NCI-H2029 treated with DMSO at 0.1 percent for 48 hours (cell line): ENCODE measurements around the gene AQP2.

Experiments used
- DNase-seq: peaks from one replicate; lab custom pipeline; 2025; lab: John Stamatoyannopoulos, UW

Gene AQP2

DNA sequence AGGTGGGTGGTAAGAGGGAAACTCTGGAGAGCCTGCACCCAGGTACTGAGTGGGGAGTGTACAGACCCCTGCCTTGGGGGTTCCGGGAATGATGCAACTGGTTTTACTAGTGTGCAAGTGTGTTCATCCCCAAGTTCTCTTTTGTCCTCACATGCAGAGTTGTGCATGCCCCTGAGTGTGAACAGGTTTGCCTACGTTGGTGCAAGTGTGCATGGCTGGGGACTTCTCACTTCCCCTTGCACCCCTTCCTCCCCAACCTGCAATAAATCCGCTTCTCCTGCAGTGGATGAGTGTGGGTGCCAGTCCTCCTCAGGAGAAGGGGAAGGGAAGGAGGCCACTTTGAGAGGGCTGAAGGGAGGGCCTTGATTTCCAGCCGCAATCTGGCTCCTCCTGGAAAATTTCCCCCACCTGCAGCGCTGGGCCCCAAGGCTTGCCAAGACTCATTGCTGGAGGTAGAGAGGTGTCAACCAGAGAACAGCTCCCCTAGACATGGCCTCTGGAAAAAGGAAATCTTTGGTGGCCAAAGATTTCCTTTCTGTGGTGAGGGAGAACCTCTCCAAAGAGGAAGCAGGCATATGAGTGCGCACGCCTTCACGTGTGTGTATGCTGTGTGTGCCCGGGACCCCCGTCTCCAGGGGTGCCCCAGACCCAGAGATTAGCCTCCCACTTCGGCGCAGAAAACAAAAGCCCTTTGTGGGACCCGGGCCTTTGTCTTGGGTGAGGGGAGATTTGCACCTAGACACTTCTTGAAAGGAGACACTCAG, 5.5 kb downstream of the AQP2 start:
- DNase-seq, result no peak

DNA sequence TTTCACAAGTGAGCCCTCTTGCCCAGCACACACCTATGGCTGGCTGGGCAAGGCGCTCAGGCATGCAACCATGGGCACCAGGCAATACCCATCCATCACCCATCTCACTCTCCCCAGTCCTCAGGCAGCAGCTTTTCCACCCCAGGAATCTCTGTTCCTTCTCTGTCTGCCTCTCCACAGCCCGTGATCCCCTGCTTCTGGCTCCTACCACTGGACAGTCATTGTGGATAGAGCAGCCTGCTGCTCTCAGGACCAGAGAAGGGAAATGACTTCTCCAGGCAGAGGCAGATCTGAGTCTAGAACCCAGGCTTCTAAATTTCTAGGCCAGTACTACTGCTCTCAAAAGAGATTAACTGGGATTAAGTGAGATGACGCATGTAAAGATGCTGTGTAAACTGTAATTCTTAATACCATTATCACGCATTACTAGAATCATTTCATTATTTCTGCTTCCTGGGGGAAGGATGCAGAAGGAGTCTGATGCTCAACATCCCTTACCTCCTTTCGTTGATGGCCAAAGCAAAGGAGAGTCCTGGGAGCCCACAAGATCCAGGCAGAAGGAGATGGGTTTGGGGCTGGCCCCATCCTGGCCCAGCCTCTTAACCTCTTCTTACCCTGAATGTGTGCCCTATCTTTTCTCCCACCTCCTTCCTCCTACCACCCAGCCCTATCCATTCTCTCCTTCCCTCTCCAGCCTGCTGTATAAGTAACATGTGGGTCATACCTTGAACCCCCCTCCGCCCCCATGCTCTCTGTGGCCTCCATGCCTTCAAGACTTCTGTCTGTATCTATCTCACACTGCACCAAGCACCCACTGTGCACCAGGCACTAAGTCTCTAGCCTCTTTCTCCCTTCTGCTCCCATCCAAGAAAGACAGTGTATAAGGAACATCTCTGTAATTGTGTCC, 6.4 kb downstream of the AQP2 start:
- DNase-seq, result no peak

DNA sequence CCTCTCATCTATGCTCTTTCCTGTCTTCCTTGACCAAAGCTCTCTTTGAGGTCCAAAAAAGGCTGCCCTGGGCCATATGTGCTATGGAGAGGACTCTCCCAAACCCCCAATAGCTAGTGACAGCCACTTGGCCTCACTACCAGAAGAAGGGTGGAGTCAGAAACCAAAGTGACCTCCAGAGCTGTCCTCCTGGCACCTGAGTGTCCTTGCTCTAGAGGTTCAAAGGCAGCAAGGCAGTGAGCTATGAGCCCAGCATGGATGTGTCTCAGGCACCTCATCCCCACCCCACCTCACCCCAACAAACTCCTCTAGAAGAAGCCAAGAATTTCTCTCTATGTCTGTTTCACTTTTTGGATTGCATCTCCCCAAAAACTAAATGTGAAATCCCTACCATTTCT, 7.0 kb downstream of the AQP2 start:
- no peak for DNase-seq

DNA sequence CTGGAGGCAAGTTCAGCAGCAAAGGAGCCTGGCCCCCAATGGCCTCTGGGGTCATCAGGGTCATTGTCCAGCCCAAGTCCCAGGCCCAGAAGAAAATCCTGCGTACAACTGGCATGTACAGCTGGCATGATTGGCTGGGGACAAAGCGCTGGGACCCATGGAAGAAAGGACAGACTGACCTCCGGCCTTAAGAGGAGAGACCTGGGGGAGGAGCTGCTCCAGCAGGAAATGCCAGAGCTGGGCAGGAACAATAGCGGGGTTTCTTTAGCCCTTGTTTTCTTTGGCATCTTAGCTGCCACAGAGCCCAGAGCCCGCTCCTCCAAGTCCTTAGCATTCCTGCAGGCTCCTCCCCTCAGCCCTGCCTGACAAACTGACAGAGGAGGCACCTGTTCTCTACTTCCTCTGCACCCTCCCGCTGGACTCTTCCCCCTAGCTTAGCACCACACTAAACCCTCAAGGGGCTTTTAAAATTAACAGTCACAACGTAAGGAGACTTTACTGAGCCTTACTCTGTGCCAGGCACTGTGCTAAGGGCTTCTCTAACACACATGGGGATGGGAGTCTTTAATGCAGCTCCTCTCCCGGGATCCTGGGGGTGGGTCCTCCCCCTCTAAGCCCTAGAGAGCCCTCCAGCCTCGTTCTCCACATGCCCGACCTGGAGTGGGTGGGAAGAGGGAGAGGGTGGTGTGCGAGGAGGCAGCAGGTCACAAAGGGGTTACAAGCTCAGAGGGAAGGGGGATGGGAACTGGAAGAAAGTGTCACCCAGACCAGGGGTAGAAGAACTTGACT, 9.3 kb downstream of the AQP2 start:
- no peak for DNase-seq

DNA sequence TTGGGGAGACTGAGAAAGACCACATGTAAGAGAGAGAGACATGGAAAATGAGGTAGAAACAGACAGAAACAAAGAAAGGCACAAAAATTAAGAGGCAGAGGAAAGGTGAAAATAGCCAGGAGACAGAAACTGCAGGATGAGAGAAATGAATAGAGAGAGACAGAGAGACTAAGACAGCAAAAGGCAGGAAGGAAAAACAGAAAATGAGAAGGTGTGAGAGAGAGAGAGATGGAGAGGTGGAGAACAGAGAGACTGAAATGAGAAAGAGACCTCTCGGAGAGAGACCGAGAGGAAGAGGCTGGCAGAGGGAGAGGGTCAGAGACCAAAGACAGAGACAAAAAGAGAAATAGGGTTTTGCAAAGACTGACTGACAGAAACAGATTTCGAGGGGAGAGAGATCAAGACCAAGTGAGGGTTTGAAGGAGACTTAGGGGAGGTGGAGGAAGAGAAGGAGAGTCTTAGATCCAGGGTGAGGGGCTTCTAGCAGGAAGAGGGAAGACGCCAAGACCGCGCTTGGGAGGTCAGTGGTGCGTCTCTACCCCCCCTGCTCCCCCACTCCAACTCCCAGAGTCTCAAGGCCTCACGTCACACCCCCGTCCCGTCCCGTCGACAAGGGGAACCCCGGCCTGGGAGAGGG, 10.1 kb downstream of the AQP2 start:
- DNase-seq, result no peak

DNA sequence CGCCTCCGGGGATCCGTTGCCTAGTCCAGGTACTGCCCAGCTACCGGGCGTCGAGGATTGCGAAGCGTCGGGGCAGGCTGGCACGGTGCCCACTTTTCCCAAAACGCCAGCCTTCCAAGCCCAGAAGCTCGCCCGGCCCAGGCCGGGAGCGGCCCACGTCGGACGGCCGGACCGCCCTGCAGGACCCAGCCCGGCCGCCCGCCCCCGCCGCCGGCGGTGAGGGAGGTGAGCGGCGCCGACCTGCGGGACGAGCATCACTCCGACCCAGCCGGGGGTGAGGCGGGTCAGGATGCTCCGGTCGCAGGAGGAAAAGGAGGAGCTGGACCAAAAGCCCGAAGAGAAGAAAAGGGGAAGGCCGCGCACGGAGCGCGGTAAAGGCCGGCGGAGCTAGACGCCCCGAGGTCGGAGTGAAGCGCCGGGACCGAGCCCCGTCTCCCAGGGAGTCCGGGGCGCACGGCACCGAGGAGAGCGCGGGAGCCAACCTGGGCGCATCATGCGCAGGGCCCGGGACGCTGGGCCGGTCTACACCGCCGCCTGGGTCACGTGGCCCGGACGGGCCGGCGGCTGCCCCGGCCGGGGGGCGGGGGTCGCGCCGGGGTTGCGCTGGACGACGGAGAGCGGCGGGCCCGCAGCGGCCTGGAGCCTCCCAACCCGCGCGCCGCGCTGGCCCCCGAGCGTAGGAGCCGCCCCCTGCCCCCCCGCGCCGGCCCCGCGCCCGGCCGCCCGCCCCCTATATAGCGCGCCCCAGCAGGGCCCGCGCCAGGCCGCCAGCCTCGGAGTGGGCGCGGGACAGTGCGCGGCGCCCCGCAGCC, 10.8 kb downstream of the AQP2 start, which contains the start of gene AQP5:
AQP5 (plus strand) TSS at position 762 of the 812 bp plus-strand sequence. CDS start 146 bp downstream, outside the sequence.
- no peak for DNase-seq

DNA sequence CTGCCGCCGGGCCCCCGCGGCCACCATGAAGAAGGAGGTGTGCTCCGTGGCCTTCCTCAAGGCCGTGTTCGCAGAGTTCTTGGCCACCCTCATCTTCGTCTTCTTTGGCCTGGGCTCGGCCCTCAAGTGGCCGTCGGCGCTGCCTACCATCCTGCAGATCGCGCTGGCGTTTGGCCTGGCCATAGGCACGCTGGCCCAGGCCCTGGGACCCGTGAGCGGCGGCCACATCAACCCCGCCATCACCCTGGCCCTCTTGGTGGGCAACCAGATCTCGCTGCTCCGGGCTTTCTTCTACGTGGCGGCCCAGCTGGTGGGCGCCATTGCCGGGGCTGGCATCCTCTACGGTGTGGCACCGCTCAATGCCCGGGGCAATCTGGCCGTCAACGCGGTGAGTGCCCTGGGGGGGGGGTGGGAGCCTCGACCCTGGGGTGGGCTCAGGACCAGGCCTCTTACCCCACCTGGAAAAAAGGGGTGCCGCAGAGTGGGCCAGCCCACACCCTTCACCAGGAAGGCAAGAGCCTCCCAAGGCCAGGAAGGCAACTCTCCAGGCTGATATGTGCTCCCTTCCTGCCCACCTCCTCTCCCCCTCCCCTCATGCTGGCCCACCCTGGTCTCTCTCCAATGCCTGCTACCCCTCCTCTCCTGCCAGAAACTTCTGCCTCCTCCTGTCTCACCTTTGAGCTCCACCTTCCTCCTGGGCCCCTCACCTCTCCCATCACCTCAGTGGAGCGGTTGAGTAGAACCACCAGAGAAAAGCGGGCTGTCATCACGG, 11.6 kb downstream of the AQP2 start:
- no peak for DNase-seq

DNA sequence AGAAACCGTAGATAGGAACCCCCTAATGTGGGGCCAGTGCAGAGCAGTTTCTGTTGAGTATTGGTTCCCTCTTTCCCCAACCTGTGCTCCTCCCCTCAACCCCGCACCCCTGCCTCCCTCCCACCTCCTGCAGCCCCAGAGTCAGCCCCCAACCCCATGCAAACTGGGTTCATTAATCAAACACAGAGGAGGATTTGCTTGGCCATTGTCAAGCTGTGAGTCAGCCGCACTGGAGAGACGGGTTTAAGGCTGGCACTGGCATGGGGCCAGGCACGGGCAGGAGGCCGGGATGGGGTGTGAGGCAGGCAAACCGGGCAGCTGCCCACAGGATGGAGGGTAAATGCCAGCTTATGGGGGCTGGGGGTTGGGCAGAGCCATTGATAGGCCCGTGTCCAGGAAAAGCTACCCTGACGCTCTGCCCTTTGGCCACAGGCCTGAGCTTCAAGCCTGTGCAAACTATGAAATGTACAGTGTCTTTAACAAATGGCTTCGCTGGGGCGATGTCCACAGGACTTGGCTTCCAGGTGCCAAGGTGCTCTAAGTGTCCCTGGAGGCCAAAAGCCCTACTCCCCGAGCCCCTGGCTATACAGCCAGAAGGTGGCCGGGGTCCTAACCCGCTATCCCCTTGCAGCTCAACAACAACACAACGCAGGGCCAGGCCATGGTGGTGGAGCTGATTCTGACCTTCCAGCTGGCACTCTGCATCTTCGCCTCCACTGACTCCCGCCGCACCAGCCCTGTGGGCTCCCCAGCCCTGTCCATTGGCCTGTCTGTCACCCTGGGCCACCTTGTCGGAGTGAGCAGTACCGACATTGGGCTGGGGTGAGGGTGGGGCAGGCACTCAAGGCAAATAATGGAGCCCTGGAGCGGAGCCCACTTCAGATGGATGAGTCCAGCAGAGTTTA, 12.6 kb downstream of the AQP2 start:
- peak; percentile 28 for DNase-seq

DNA sequence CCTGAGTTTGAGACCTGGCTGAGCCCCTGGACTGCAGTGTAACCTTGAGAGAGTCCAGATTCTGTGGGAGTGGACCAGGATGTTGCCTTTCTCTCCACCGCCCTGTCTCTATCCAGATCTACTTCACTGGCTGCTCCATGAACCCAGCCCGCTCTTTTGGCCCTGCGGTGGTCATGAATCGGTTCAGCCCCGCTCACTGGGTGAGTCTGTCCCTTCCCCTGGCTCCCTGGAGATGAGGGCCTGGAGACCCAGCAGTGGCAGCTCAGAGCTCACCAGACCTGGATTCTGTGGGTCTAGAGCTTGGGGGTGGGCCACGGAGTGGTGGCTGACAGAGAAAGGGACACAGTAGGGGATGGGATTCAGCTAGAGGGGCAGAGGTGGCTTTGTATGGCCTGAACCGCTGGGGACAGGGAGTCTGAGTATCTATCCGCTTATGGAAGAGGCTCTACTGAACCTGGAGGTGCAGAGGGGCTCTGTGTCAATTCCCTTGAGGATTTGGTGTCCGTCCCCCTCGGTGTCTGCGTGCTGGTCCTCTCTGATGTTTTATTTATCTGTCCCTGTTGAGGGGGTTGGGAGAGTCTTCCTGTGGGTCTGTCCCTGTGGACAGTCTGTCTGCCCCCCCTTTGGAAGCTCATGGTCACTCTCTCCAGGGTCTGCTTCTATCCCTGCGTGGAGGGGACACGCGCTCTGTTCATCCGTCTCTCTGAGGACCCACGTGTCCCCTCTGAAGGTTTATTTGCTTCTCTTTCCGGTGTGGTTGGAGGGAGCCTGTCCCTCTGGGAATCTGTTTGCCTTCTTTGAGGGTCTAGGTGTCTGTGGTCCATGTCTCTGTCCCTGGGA, 13.7 kb downstream of the AQP2 start:
- DNase-seq, result no peak

DNA sequence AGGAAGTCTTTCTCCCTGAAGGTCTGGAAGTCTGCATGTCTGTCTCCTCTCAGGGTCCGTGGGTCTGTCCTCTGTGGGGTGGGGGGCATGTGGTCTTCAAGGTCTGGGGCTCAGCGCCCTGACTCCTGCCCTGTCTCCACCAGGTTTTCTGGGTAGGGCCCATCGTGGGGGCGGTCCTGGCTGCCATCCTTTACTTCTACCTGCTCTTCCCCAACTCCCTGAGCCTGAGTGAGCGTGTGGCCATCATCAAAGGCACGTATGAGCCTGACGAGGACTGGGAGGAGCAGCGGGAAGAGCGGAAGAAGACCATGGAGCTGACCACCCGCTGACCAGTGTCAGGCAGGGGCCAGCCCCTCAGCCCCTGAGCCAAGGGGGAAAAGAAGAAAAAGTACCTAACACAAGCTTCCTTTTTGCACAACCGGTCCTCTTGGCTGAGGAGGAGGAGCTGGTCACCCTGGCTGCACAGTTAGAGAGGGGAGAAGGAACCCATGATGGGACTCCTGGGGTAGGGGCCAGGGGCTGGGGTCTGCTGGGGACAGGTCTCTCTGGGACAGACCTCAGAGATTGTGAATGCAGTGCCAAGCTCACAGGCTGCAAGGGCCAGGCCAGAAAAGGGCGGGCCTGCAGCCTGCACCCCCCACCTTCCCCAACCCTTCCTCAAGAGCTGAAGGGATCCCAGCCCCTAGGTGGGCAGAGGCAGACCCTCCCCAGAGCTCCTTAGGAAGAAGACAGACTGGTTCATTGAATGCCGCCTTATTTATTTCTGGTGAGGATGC, 14.5 kb downstream of the AQP2 start:
- no peak for DNase-seq

DNA sequence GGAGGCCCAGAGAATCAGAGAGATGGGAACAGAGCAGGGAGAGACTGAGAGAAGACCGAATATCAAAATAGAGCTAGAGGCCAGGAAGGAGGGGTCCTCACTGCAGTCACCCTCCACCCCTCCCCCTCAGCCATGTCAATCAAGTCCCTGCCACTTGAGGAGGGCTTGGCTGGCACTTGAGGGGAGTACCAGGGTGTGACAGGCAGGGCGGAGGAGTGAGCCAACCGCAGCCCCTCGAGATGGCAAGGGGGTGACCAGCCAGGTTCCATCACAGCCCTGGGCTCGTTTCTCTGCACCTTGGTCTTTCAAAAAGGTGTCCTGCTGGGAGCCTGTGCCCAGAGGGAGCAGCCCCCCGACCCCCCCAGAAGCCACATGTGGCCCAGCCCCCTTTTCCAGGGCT, 15.3 kb downstream of the AQP2 start:
- DNase-seq, result no peak

DNA sequence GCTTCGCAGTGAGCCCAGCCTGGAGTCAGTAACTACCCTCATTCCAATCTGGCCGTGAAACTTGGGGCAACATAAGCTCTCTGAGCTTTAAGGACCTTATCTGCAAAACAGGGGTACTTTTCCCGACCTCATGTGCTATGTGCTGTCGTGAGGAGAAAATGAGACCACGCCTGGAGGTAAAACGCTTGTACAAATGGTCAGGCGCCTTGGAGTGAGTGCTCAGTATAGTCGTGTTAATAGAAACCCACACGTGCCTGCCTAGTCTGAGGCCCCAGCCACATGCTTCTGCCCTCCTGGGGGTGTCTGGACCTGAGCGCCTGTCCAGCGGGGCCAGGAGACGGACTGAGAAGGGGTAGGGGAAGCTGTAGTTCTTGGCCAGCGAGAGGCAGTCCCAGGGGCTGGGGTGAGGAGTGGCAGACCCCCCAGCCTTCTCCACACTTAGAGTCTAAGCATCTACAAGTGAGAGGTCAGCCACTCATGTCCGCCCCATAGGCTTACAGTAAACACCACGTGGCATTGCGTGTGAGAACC, 16.0 kb downstream of the AQP2 start:
- DNase-seq, result no peak

DNA sequence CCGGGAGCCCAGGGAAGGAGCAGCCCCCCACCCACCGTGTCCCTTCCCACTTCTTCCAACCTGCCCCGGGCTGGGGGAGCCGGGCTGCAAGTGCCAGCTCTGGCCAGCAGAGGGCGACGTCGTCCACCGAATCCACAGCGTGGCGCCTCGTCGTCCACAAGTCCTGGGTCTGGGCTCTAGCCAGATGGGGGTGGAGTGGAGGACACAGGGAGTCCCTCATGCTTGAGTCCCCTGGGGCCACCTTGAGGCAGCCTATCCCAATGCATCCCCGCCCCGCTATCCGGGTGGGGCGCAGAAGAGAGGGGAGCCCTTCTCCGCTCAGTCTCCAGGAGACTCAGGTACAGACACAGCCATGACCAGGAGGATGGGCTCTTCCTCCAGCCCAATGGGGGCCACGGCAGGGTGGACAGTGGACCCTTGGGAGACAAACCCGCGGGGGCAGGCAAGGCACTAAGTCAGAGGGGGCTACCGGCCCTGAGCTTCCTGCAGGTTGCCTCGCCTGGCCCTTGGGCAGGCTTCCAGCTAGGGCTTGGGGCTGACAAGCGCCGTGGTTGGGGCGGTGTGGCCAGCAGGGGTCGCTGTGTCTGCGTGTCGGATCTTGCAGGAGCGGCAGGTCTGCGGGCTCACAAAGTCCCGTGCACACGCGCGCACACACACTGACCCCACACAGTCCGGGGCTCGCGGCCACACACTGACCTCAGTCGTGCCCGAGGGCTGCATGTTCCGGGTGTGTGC, 16.7 kb downstream of the AQP2 start:
- DNase-seq, result peak; percentile 35

DNA sequence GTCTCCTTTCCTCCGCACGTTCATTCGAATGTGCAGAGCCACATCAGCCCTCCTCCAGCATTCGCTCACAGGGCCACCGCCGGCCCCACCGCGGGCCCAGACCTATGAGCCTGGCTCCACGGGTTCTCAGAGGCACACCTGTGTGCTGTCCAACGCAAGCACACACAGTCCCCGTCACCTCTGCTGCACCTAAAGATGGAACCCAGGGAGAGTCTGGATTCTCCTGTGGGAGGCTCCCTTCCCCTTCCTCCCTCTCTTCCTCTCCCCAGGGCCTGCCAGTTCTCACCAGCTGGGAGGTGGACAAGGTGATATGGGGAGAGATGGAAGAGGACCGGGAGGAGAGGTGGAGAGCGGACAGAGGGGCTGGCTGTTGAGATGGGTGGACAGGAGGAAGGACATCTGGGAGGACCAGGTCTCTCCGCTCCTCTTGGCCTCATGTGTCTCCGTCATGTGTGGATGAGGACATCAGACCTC, 17.3 kb downstream of the AQP2 start:
- no peak for DNase-seq

DNA sequence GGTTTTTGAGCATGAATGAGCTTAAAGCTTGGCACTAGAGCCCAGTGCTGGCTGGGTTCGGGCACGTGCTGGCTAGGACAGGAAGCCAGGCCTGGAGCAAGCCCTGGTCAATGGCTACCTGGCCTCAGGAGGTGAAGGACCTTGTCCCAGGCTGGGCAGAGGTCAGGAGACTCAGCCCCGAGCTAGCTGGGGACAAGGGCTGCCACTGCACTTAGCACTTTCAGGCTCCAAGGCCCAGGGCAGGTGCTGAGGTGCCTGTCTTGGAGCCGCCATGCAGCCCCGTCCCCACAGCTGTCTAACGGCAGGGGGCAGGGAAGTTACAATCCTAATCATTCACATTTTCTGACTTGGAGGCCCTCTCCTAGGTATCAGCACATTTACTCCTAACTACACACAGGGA, 17.9 kb downstream of the AQP2 start:
- DNase-seq, result no peak

DNA sequence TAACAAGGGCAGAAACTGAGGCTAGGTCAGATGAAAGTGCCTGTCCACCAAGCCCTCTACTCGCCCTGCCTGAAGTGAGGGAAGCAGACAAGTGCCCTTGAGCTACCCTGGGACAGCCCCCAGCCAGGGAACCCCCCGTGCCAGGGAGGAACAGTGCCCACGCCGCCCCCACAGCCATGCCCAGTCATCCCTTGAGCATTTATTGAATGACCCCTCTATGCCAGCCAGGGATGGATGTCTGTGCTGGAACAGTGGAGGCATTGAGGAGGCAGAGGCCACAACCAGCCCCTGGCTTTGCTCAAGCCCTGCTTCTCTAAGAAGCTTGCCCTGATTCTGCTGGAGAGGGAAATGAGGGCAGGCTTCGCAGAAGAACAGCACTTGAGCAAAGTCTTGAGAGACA, 18.5 kb downstream of the AQP2 start:
- DNase-seq, result no peak
